ENCODE results near the gene TUNAR. TPM values are rescaled to one million over a fixed set of nuclear protein-coding genes. Genes with fewer than 3 reads are reported as not detected.

Gene TUNAR
- total RNA-seq = not detected

- H3K4me1 ChIP-seq = peaks cover 8% of the 10 kb centered on the region in 2 donors
- no peaks in the 10 kb centered on the region for H3K9me3 ChIP-seq
- H3K27ac ChIP-seq = no peak within 1 kb of the TSS
- intact Hi-C loops (cut with DNase I) = no loop called here
- TF ChIP-seq CTCF (IDR thresholded peaks at IDR 0.05) = no peak
- H3K36me3 ChIP-seq = no peaks in the 10 kb centered on the region
- H3K4me3 ChIP-seq = peak within 1 kb of the TSS; percentile 31 to 56
- peaks cover 9% of the 10 kb centered on the region for H3K27me3 ChIP-seq
- no peak for DNase-seq (ENCODE audit: low spot score in 2 of 2)
Measured at GRCh38 chr14:95876761-95877538, at the start of gene TUNAR. Gene TUNAR, plus strand, starts transcription at chr14:95876832.

GRCh38 chr14:95828649-95829265 is 47.9 kb upstream of the TUNAR start:
- intact Hi-C loops (cut with DNase I) = no loop called here

GRCh38 chr14:95829321-95829720 is 47.3 kb upstream of the TUNAR start:
- no peak overlapping the region for H3K27ac ChIP-seq
- no peaks in the 10 kb centered on the region for H3K9me3 ChIP-seq
- intact Hi-C loops (cut with DNase I) = no loop called here
- no peaks in the 10 kb centered on the region for H3K4me1 ChIP-seq
- no peak for DNase-seq (ENCODE audit: low spot score in 2 of 2)
- H3K36me3 ChIP-seq = no peaks in the 10 kb centered on the region
- H3K4me3 ChIP-seq = no peak overlapping the region
- TF ChIP-seq CTCF (IDR thresholded peaks at IDR 0.05) = no peak
- H3K27me3 ChIP-seq = no peaks in the 10 kb centered on the region

More at GRCh38 chr14:95828649-95829265, 47.9 kb upstream of the TUNAR start:
- H3K4me1 ChIP-seq = no peaks in the 10 kb centered on the region
- no peak for DNase-seq (ENCODE audit: low spot score in 2 of 2)
- no peak for TF ChIP-seq CTCF (IDR thresholded peaks at IDR 0.05)
- no peak overlapping the region for H3K27ac ChIP-seq
- no peaks in the 10 kb centered on the region for H3K9me3 ChIP-seq
- H3K36me3 ChIP-seq = no peaks in the 10 kb centered on the region
- H3K4me3 ChIP-seq = no peak overlapping the region
- H3K27me3 ChIP-seq = no peaks in the 10 kb centered on the region

GRCh38 chr14:95830386-95830785 is 46.2 kb upstream of the TUNAR start:
- no peaks in the 10 kb centered on the region for H3K4me1 ChIP-seq
- no peak for DNase-seq (ENCODE audit: low spot score in 2 of 2)
- H3K27me3 ChIP-seq = no peaks in the 10 kb centered on the region
- TF ChIP-seq CTCF (IDR thresholded peaks at IDR 0.05) = no peak
- no peak overlapping the region for H3K4me3 ChIP-seq
- H3K36me3 ChIP-seq = no peaks in the 10 kb centered on the region
- H3K9me3 ChIP-seq = no peaks in the 10 kb centered on the region
- intact Hi-C loops (cut with DNase I) = no loop called here
- H3K27ac ChIP-seq = no peak overlapping the region

- H3K27ac ChIP-seq = no peak overlapping the region
- no peaks in the 10 kb centered on the region for H3K9me3 ChIP-seq
- no peak for DNase-seq (ENCODE audit: low spot score in 2 of 2)
- H3K4me1 ChIP-seq = no peaks in the 10 kb centered on the region
- intact Hi-C loops (cut with DNase I) = no loop called here
- TF ChIP-seq CTCF (IDR thresholded peaks at IDR 0.05) = no peak
- no peaks in the 10 kb centered on the region for H3K36me3 ChIP-seq
- no peaks in the 10 kb centered on the region for H3K27me3 ChIP-seq
- no peak overlapping the region for H3K4me3 ChIP-seq
Measured at GRCh38 chr14:95831041-95831440, 45.6 kb upstream of the TUNAR start.
